Fibroblast of peridontal ligament (primary cell): Measurements from ENCODE around the gene SLC39A13.

Experiments used
- DNase-seq: peaks from one replicate; pipeline ENCODE4 v3.0.0-alpha.2; 2010; ENCODE audit errors: extremely low read depth

SLC39A13 gene

DNA sequence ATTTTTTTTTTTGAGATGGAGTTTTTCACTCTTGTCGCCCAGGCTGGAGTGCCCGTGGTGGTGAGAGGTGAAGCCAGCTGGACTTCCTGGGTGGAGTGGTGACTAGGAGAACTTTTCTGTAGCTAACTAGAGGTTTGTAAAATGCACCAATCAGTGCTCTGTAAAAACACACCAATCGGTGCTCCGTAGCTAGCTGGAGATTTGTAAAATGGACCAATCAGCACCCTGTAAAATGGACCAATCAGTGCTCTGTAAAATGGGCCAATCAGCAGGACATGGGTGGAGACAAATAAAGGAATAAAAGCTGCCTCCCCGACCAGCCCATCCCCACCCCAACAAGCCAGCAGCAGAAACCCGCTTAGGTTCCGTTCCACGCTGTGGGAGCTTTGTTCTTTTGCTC is 45.0 kb downstream of the SLC39A13 start:
- no peak for DNase-seq

DNA sequence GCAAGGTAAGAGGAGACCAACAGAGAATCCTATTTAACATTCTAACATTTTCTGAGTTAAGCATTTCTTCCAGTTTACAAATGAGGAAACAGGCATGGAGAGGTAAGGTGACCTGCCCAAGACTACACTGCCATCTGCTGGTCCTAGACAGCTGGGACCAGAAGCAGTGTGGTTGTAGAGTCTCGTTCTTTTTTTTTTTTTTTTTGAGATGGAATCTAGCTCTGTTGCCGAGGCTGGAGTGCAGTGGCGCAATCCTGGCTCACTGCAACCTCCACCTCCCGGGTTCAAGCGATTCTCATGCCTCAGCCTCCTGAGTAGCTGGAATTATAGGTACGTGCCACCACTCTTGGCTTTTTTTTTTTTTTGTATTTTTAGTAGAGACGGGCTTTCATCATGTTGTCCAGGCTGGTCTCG is 45.9 kb downstream of the SLC39A13 start:
- DNase-seq = peak; percentile 90

DNA sequence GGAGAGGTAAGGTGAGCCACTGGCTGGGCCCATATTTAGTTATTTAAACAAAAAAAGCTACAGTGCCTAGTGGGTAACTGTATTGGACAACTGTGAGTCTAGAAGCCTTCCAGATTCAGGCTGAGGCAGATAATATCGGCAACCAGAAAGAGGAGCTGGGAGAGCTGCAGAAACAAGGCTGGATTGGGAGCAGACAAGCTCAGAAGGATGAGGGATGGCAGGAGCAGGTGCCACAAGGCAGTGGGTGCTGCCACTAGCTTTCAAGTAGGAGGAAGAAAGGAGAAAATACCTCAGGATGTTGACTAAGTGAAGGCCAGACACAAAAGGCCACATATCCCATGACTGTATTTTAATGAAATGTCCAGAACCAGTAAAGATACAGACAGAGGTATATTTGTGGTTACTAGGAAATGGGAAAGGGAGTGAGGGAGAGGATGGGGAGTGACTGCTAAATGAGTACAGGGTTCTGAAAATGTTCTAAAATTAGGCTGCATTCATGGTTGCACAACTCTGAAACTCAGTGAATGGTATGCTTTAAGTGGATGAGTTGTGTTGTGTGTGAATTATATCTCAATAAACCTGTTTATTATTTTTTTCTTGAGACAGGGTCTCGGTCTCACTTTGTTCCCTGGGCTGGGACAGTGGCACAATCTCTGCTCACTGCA is 52.3 kb downstream of the SLC39A13 start:
- no peak for DNase-seq

DNA sequence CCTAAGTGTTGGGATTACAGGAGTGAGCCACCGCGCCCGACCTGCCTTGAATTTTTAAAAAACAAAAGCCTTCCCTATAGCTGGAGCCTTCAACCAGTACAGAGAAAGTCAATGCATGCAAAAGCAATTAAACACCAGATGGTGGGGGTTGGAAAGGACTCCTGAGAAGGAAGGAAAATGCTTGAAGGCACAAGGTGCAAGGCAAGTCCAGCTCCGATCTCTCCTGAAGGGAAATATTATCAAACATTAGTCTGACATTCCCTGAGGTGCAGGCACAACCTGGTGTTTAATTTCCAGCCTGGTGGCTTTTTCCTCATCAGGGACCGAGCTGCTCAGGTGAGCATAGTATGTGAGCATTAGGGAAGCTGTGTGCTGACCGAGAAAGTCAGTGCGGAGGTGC is 53.5 kb downstream of the SLC39A13 start:
- DNase-seq = no peak

GRCh38 chr11:47464483-47464882 is 56.1 kb downstream of the SLC39A13 start:
- DNase-seq = no peak
